ENCODE results near the gene CABYR.

DNA sequence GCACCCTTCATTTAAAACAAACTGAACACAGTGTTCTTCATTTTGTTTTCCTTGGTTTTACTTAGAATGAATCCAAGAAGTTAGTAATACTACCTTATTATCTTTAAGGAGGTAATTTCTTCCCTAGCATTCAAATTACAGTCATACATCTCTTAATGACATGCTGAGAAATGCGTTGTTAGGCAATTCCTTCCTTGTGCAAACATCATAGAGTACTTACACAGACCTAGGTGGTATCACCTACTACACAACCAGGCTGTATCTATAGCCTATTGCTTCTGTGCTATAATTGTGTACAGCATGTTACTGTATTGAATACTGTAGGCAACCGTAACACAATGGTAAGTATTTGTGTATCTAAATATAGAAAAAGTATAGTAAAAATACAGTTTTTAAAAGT is 8.4 kb upstream of the CABYR start:
- TF ChIP-seq POLR2A (IDR thresholded peaks at IDR 0.05; ENCODE audit: low read length) (no peak), GATA1 (IDR thresholded peaks at IDR 0.05; ENCODE audit: low read depth, low read length) (no peak)

Measured in erythroblast (primary cell).